CD4-positive, alpha-beta T cell (primary cell): Measurements from ENCODE around the gene WNK1. TPM values are rescaled to one million over a fixed set of nuclear protein-coding genes. Genes with fewer than 3 reads are reported as not detected.

ENCODE experiments used
- ATAC-seq: fragments of 200-7000 bp; cut with Tn5 transposase; one replicate; pipeline ENCODE4 v1.10.0; 2022; ENCODE audit warnings: mild to moderate bottlenecking; ENCODE audit not compliant: poor library complexity
- CTCF ChIA-PET: fragments of 350-600 bp; sonication (Branson Sonifier 250); formaldehyde crosslinking; loops from one replicate; lab custom pipeline; 2021; ENCODE audit warnings: antibody characterized with exemption, inconsistent platforms; lab: Charles Lee
- POLR2A ChIA-PET: fragments of 350-600 bp; sonication (Branson Sonifier 250); formaldehyde crosslinking; loops from one replicate; lab custom pipeline; 2021; ENCODE audit warnings: antibody characterized with exemption, inconsistent platforms; lab: Charles Lee
- DNase-seq, 14 experiments: peaks; one replicate each; pipeline ENCODE4 v3.0.0-alpha.2; 2013 to 2020; ENCODE audit warnings: mixed read lengths in 2 of 14
- H3K27ac ChIP-seq, 2 donors: one replicate each; pipeline versions ENCODE4 v1.5.1 to v1.7.0; 2013; ENCODE audit warnings: low read length in 2 of 2, low read depth in 1 of 2, mild to moderate bottlenecking in 1 of 2
- H3K27me3 ChIP-seq, 2 experiments: 1 replicate in 1 of 2; 2 replicates in 1 of 2; pipeline versions ENCODE4 v1.6.1 to v1.7.0; 2013; ENCODE audit warnings: low read length in 2 of 2, control low read depth in 1 of 2, mild to moderate bottlenecking in 1 of 2, moderate library complexity in 1 of 2; ENCODE audit not compliant: insufficient read depth in 2 of 2, control insufficient read depth in 1 of 2
- H3K36me3 ChIP-seq: one replicate; pipeline ENCODE4 v1.6.1; 2013; ENCODE audit warnings: low read length, control low read depth; ENCODE audit not compliant: insufficient read depth
- H3K4me1 ChIP-seq: one replicate; pipeline ENCODE4 v1.6.1; 2013; ENCODE audit warnings: low read length, control low read depth; ENCODE audit not compliant: insufficient read depth
- H3K4me3 ChIP-seq: one replicate; pipeline ENCODE4 v1.5.1; 2013; ENCODE audit warnings: mild to moderate bottlenecking, low read length, moderate library complexity
- H3K9me3 ChIP-seq, 2 experiments: 1 replicate in 1 of 2; 2 replicates in 1 of 2; pipeline versions ENCODE4 v1.6.1 to v1.7.0; 2013; ENCODE audit warnings: low read length in 2 of 2, mild to moderate bottlenecking in 2 of 2, control low read depth in 1 of 2, moderate library complexity in 1 of 2; ENCODE audit not compliant: control insufficient read depth in 1 of 2, insufficient read depth in 1 of 2
- H3K27ac Mint-ChIP-seq: one replicate; pipeline ENCODE4 v1.8.0; 2020; ENCODE audit warnings: mixed read lengths
- H3K27me3 Mint-ChIP-seq: one replicate; pipeline ENCODE4 v1.8.0; 2021; ENCODE audit warnings: mixed read lengths
- H3K36me3 Mint-ChIP-seq: one replicate; pipeline ENCODE4 v1.8.0; 2021; ENCODE audit warnings: low read depth, mixed read lengths
- H3K4me1 Mint-ChIP-seq: one replicate; pipeline ENCODE4 v1.8.0; 2021; ENCODE audit warnings: low read depth, mixed read lengths
- H3K4me3 Mint-ChIP-seq: one replicate; pipeline ENCODE4 v1.8.0; 2020; ENCODE audit warnings: mild to moderate bottlenecking, mixed read lengths
- H3K9me3 Mint-ChIP-seq: one replicate; pipeline ENCODE4 v1.8.0; 2020; ENCODE audit warnings: mixed read lengths
- CTCF ChIP-seq: fragments of 200-600 bp; IDR thresholded peaks from one replicate; pipeline ENCODE4 v1.8.0; 2022; ENCODE audit warnings: antibody characterized with exemption, mild to moderate bottlenecking
- intact Hi-C, 2 experiments: fragments of 100-400 bp; cut with DNase I in 1 of 2; cut with micrococcal nuclease in 1 of 2; formaldehyde crosslinking; loops; one replicate each; pipeline versions ENCODE4 v1.15.1 to v1.9.0; 2023 to 2025; cut with DNase I, micrococcal nuclease
- total RNA-seq, 174 experiments: library from RNA in 2 of 174; stranded (reverse) in 2 of 174; gene quantifications; one replicate each; pipeline ENCODE4 v1.2.3 and lab custom pipeline; 2021 to 2026

Gene WNK1
- total RNA-seq, 2 experiments from 2014 or later: 193 to 198 TPM

DNA sequence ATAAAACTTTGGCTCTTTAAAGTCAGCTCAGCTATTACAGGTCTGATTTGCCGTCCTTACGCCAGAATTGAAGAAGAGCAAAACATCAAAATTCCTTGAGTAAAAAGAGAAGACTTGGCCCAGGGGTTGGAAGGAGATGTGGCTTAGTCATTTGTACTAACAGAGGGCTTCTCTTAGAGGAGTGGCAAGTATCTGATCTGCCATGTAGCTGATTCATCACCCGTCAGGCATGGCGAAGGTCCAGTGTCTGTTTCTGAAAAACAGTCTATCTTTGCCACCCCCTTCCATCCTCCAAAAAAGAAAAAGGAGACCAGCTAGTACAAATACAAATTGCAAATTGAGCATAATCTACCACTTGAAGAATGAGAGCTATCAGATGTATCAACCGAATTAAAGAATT, 105.2 kb downstream of the WNK1 start:
- intact Hi-C loops: no loop called here
- no peaks in the 10 kb centered on the region for H3K9me3 Mint-ChIP-seq

DNA sequence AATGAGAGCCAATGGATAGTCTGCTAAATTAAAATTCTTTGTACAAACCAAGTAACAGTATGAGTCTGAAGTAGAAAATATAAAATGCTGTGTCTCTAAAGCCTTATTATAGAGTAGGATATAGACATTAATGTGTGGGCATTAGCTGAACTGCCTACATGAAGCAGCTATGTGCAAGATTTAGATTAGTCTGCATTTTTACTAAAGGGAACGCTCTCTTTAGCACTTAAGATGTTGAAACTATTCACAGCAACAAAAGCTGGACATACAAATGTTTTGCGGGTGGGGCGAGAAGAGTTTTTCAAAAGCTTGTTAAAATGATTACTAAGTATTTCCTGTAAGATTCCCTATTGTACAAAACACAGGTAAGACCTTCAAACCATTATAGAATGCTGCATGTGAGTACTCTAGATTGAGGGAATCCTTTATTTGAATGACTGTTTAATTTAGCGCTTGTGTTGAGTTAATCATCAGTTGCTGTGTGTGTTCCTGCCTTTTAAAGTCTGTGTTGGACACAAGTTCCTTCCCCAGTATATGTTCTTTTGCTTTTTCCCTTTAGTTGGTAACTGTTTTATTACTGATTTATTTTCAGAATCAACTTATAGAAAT, 110.0 kb downstream of the WNK1 start:
- Histone ChIP-seq H3K27me3 (no peaks in the 10 kb centered on the region), H3K36me3 (peaks cover 86% of the 10 kb centered on the region), H3K4me1 (no peaks in the 10 kb centered on the region), H3K4me3 (no peak overlapping the region), H3K9me3 (no peaks in the 10 kb centered on the region), H3K27ac (no peak overlapping the region)
- Mint-ChIP-seq H3K4me1 (peaks cover 5% of the 10 kb centered on the region), H3K27me3 (no peaks in the 10 kb centered on the region), H3K4me3 (no peak overlapping the region), H3K27ac (no peak overlapping the region), H3K9me3 (no peaks in the 10 kb centered on the region), H3K36me3 (peaks cover 98% of the 10 kb centered on the region)
- ATAC-seq: no peak
- intact Hi-C loops: no loop called here
- no peak for TF ChIP-seq CTCF
- POLR2A ChIA-PET: interaction anchor here (0.7 kb wide), 1 partner anchor 659 kb away, joined by 3 read pairs; no protein-coding TSS in a partner anchor
- no peak for DNase-seq
- CTCF ChIA-PET: no interaction called here

More for the DNA sequence above, 105.2 kb downstream of the WNK1 start:
- TF ChIP-seq CTCF: no peak
- no peaks in the 10 kb centered on the region for H3K27me3 ChIP-seq
- H3K27ac Mint-ChIP-seq: no peak overlapping the region
- H3K27ac ChIP-seq: no peak overlapping the region
- no peak overlapping the region for H3K4me3 Mint-ChIP-seq
- no peaks in the 10 kb centered on the region for H3K4me1 ChIP-seq
- ATAC-seq (no peak), DNase-seq (no peak)
- H3K4me1 Mint-ChIP-seq: peaks cover 34% of the 10 kb centered on the region
- ChIA-PET CTCF (interaction anchor here (1.7 to 2.7 kb wide), 2 partner anchors 9 to 282 kb away, joined by 4 to 12 read pairs; no protein-coding TSS in a partner anchor), POLR2A (interaction anchor here (0.7 kb wide), 1 partner anchor 287 kb away, joined by 4 read pairs; no protein-coding TSS in a partner anchor)
- peaks cover 62% of the 10 kb centered on the region for H3K36me3 ChIP-seq
- no peaks in the 10 kb centered on the region for H3K9me3 ChIP-seq
- peaks cover 82% of the 10 kb centered on the region for H3K36me3 Mint-ChIP-seq
- H3K27me3 Mint-ChIP-seq: no peaks in the 10 kb centered on the region
- no peak overlapping the region for H3K4me3 ChIP-seq

DNA sequence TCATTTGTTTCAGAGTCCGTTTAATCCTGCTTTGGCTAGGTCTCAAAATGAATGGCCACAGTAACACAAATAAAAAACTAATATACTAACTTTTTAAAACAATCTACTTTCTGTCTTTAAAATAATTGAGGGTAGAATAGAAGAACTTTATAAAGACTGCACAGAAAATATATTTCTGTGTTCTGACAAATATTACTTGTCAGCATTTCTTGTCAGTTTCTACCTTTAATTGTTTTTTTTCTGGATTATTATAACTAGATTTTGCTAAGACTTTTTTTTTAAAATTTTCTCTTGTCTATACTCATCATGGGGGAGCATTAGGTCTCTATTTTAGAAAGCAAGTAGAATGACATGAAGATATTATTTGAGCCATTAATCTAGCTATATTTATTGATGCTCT, 110.9 kb downstream of the WNK1 start:
- H3K36me3 Mint-ChIP-seq: peaks cover 99% of the 10 kb centered on the region
- no peaks in the 10 kb centered on the region for H3K4me1 ChIP-seq
- no peak overlapping the region for H3K27ac Mint-ChIP-seq
- CTCF ChIA-PET: interaction anchor here (0.6 kb wide), 1 partner anchor 127 kb away, joined by 4 read pairs; no protein-coding TSS in a partner anchor
- no peaks in the 10 kb centered on the region for H3K9me3 ChIP-seq
- no peak for ATAC-seq
- no peaks in the 10 kb centered on the region for H3K9me3 Mint-ChIP-seq
- no peak for DNase-seq
- H3K4me1 Mint-ChIP-seq: peaks cover 8% of the 10 kb centered on the region
- H3K4me3 ChIP-seq: no peak overlapping the region
- H3K36me3 ChIP-seq: peaks cover 86% of the 10 kb centered on the region
- POLR2A ChIA-PET: no interaction called here
- H3K4me3 Mint-ChIP-seq: no peak overlapping the region
- no peaks in the 10 kb centered on the region for H3K27me3 ChIP-seq
- TF ChIP-seq CTCF: no peak
- intact Hi-C loops: no loop called here
- H3K27ac ChIP-seq: no peak overlapping the region
- H3K27me3 Mint-ChIP-seq: no peaks in the 10 kb centered on the region
